ENCODE measurements around the gene PHYKPL.

DNA sequence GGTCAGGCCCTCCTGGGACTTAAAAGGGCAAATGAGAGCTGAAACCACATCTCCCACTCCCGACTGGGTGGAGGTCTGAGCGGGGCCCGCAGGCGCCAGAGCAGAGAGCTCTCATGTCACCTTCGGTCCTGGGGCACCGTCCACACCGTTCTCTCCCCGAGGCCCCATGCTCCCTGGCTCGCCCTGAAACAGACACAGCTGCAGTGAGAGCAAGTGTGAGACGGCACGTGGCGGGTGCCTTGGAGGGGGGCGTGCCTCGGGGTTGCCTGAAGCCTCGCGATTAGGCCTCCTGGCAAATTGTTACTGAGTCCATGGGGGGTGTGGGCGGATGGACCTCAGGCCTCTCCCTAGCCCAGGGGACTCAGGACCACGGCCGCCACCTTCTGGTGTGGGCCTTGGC, 24.1 kb upstream of the PHYKPL start:
- TF ChIP-seq POLR2A (IDR thresholded peaks at IDR 0.05) = no peak
- TF ChIP-seq, protein P1, sequence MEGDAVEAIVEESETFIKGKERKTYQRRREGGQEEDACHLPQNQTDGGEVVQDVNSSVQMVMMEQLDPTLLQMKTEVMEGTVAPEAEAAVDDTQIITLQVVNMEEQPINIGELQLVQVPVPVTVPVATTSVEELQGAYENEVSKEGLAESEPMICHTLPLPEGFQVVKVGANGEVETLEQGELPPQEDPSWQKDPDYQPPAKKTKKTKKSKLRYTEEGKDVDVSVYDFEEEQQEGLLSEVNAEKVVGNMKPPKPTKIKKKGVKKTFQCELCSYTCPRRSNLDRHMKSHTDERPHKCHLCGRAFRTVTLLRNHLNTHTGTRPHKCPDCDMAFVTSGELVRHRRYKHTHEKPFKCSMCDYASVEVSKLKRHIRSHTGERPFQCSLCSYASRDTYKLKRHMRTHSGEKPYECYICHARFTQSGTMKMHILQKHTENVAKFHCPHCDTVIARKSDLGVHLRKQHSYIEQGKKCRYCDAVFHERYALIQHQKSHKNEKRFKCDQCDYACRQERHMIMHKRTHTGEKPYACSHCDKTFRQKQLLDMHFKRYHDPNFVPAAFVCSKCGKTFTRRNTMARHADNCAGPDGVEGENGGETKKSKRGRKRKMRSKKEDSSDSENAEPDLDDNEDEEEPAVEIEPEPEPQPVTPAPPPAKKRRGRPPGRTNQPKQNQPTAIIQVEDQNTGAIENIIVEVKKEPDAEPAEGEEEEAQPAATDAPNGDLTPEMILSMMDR (IDR thresholded peaks at IDR 0.05) = no peak
